ENCODE measurements around the gene ASGR1.
A peak's percentile ranks its signal among the peaks of the same experiment; 100 is the strongest.

Gene ASGR1

GRCh38 chr17:7205561-7205960 is 26.4 kb upstream of the ASGR1 start:
- DNase-seq, result no peak
- H3K9me3 ChIP-seq (ENCODE audit: severe bottlenecking), result no peaks in the 10 kb centered on the region
- H3K36me3 ChIP-seq, result peaks cover 54% of the 10 kb centered on the region
- H3K27me3 ChIP-seq (ENCODE audit: insufficient read depth, low read depth, severe bottlenecking), result no peaks in the 10 kb centered on the region
- H3K27ac ChIP-seq, result peak overlapping the region; percentile 91
- peak overlapping the region; percentile 25 for H3K4me3 ChIP-seq (ENCODE audit: low read depth, low read length)
- TF ChIP-seq, protein P1, sequence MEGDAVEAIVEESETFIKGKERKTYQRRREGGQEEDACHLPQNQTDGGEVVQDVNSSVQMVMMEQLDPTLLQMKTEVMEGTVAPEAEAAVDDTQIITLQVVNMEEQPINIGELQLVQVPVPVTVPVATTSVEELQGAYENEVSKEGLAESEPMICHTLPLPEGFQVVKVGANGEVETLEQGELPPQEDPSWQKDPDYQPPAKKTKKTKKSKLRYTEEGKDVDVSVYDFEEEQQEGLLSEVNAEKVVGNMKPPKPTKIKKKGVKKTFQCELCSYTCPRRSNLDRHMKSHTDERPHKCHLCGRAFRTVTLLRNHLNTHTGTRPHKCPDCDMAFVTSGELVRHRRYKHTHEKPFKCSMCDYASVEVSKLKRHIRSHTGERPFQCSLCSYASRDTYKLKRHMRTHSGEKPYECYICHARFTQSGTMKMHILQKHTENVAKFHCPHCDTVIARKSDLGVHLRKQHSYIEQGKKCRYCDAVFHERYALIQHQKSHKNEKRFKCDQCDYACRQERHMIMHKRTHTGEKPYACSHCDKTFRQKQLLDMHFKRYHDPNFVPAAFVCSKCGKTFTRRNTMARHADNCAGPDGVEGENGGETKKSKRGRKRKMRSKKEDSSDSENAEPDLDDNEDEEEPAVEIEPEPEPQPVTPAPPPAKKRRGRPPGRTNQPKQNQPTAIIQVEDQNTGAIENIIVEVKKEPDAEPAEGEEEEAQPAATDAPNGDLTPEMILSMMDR (IDR thresholded peaks at IDR 0.05; ENCODE audit: low read depth, low read length), result no peak

DNA sequence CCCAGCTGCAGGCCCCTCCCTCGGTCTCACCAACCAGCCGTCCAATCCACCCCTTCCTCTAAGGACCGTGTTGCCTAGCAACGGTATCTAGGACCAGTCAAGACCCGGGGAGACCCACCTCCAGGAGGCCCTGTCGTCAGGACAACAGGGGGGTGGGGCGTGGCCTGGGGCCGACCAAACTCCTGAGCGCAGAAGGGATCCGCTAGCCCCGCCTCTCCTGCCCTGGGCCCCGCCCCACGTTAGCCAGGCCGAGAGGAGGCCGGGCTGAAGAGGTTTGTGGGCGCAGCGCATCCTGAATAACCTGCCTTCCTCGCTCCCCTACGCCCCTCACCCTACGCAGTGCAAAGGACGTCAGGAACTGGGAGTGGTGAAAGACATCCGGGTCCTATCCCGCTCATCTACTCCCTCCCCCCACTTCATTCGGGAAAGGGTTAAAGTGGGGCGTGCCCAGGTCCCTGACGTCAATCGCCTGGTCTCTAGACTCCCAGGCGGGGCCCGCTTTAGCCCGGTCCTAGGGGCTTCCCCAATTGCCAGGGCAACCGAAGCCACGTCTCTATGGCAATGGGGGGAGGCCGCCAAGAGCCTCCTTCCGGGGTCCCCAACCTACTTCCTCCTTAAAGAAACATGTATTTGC is 25.8 kb upstream of the ASGR1 start:
- TF ChIP-seq, protein P1 (IDR thresholded peaks at IDR 0.05; ENCODE audit: low read depth, low read length), result no peak
- Histone ChIP-seq H3K27me3 (ENCODE audit: insufficient read depth, low read depth, severe bottlenecking) (no peaks in the 10 kb centered on the region), H3K27ac (peak overlapping the region; percentile 91), H3K4me3 (ENCODE audit: low read depth, low read length) (peak overlapping the region; percentile 25), H3K9me3 (ENCODE audit: severe bottlenecking) (no peaks in the 10 kb centered on the region), H3K36me3 (peaks cover 60% of the 10 kb centered on the region)
- peak; percentile 97 for DNase-seq

DNA sequence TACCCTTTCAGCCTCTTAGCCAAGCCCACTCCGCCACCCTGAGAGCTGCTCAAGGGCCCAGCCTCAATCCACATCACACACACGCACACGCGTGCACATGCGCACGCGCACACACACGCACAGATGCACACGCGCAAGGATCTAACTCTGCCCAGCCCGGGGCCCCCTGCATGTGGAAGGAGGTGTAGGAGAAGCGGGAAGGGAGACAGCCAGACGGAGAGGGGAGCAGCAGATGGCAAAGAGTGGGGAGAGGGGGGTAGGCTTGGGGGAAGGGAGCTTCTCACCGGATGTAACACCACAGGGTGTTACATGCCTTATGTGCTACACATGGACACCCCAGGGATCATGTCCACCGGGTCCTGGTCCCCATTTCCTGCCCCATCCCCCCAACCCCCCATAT is 25.2 kb upstream of the ASGR1 start:
- Histone ChIP-seq H3K36me3 (peaks cover 65% of the 10 kb centered on the region), H3K9me3 (ENCODE audit: severe bottlenecking) (no peaks in the 10 kb centered on the region), H3K27me3 (ENCODE audit: insufficient read depth, low read depth, severe bottlenecking) (no peaks in the 10 kb centered on the region), H3K4me3 (ENCODE audit: low read depth, low read length) (peak overlapping the region; percentile 25), H3K27ac (peak overlapping the region; percentile 91)
- DNase-seq, result peak; percentile 94
- TF ChIP-seq, protein P1 (IDR thresholded peaks at IDR 0.05; ENCODE audit: low read depth, low read length), result no peak

DNA sequence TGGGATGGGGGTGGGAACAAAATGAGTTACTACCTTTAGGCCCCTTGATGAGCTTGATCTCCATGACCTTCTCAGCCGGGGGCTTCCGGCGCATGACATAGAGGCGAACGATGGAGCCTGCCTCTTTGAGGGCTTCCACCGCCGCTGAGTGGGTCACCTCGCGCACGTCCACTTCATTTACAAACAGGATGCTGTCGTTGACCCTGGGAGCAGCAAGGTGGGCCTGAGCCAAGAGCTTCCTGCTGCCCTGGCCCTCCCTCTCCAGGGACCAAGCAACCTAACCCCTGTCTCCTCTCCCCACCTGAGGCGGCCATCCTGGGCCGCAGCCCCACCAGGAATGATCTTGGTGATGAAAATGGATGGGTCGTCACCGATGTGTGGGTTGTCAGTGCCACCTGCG is 24.2 kb upstream of the ASGR1 start:
- TF ChIP-seq, protein P1 (IDR thresholded peaks at IDR 0.05; ENCODE audit: low read depth, low read length), result no peak
- no peak for DNase-seq
- H3K36me3 ChIP-seq, result peaks cover 74% of the 10 kb centered on the region
- H3K4me3 ChIP-seq (ENCODE audit: low read depth, low read length), result no peak overlapping the region
- H3K27me3 ChIP-seq (ENCODE audit: insufficient read depth, low read depth, severe bottlenecking), result no peaks in the 10 kb centered on the region
- H3K27ac ChIP-seq, result peak overlapping the region; percentile 91
- H3K9me3 ChIP-seq (ENCODE audit: severe bottlenecking), result no peaks in the 10 kb centered on the region

DNA sequence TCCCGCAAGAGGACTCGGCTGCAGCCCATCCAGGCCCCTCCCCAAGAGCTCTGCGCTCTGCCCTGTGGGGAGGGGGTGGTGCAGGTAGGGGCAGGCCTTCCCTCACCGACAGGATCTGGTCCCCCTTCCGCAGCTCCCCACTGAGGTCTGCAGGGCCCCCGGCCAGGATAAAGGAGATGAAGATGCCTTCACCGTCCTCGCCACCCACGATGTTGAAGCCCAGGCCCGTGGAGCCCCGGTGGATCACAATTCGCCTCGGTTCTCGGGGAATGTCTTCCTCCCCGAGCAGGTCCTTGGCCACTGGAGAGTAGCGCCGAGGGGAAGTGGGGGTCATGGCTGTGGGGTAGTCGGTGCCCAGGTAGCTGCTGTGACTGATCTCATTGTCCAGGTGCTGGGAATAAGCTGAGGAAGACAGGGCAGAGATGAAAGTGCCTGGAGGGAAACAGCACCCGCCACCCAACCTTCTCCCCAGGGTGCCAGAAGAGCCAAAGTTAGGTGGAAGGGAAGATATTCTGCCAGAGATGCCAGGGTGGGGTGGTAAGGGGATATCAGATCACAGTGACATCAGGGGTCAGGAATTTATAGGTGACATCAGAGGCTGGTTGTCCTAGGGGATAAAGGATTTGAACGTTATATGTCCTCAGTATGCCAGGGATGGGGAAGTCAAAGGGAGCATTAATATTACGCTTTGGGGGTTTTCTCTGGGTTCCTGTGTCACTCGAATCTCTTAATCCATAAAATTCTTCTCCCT is 17.7 kb upstream of the ASGR1 start:
- Histone ChIP-seq H3K9me3 (ENCODE audit: severe bottlenecking) (no peaks in the 10 kb centered on the region), H3K27me3 (ENCODE audit: insufficient read depth, low read depth, severe bottlenecking) (no peaks in the 10 kb centered on the region), H3K4me3 (ENCODE audit: low read depth, low read length) (no peak overlapping the region), H3K27ac (peak overlapping the region; percentile 28), H3K36me3 (peaks cover 99% of the 10 kb centered on the region)
- DNase-seq, result no peak
- TF ChIP-seq, protein P1 (IDR thresholded peaks at IDR 0.05; ENCODE audit: low read depth, low read length), result no peak

Measured in WERI-Rb-1 (cell line).